Activated naive CD8-positive, alpha-beta T cell treated with anti-CD3 and anti-CD28 coated beads, Interleukin-2, amount 50 U/mL, for 16 hours (primary cell): ENCODE data around the gene CNTNAP2.

Experiments
- DNase-seq: peaks from one replicate; pipeline ENCODE4 v3.0.0-alpha.2; 2020; ENCODE audit warnings: low read depth, low spot score

CNTNAP2 gene

GRCh38 chr7:147474862-147475261, 1358.3 kb downstream of the CNTNAP2 start:
- DNase-seq = no peak

- DNase-seq = no peak
These were observed 1360.9 kb downstream of the CNTNAP2 start for GRCh38 chr7:147477526-147477925.

GRCh38 chr7:147478796-147479195, 1362.2 kb downstream of the CNTNAP2 start:
- no peak for DNase-seq

GRCh38 chr7:147483634-147484292, 1367.2 kb downstream of the CNTNAP2 start:
- DNase-seq = no peak

GRCh38 chr7:147485660-147486210, 1369.1 kb downstream of the CNTNAP2 start:
- no peak for DNase-seq

- no peak for DNase-seq
These were observed 1376.0 kb downstream of the CNTNAP2 start for GRCh38 chr7:147492606-147493005.

GRCh38 chr7:147496209-147496608, 1379.6 kb downstream of the CNTNAP2 start:
- no peak for DNase-seq

GRCh38 chr7:147497246-147497645, 1380.6 kb downstream of the CNTNAP2 start:
- DNase-seq = no peak

- DNase-seq = no peak
These were observed 1381.5 kb downstream of the CNTNAP2 start for GRCh38 chr7:147498081-147498480.

GRCh38 chr7:147509035-147509501, 1392.5 kb downstream of the CNTNAP2 start:
- DNase-seq = no peak

- DNase-seq = no peak
These were observed 1393.1 kb downstream of the CNTNAP2 start for GRCh38 chr7:147509541-147510200.

GRCh38 chr7:147510201-147510542, 1393.6 kb downstream of the CNTNAP2 start:
- DNase-seq = no peak

- DNase-seq = no peak
These were observed 1394.3 kb downstream of the CNTNAP2 start for GRCh38 chr7:147510923-147511322.

- no peak for DNase-seq
These were observed 1396.8 kb downstream of the CNTNAP2 start for GRCh38 chr7:147513451-147513850.

- no peak for DNase-seq
These were observed 1399.8 kb downstream of the CNTNAP2 start for GRCh38 chr7:147516391-147516790.

- DNase-seq = no peak
These were observed 1402.5 kb downstream of the CNTNAP2 start for GRCh38 chr7:147519062-147519461.

- no peak for DNase-seq
These were observed 1406.5 kb downstream of the CNTNAP2 start for GRCh38 chr7:147523056-147523455.

GRCh38 chr7:147524726-147525250, 1408.2 kb downstream of the CNTNAP2 start:
- DNase-seq = no peak

- DNase-seq = no peak
These were observed 1408.7 kb downstream of the CNTNAP2 start for GRCh38 chr7:147525325-147525724.

- no peak for DNase-seq
These were observed 1419.1 kb downstream of the CNTNAP2 start for GRCh38 chr7:147535701-147536111.

GRCh38 chr7:147539685-147540084, 1423.1 kb downstream of the CNTNAP2 start:
- no peak for DNase-seq

GRCh38 chr7:147540743-147541142, 1424.1 kb downstream of the CNTNAP2 start:
- DNase-seq = no peak

GRCh38 chr7:147541261-147541660, 1424.7 kb downstream of the CNTNAP2 start:
- no peak for DNase-seq
